ENCODE results near the gene ROBO4. TPM values are rescaled to one million over a fixed set of nuclear protein-coding genes. Genes with fewer than 3 reads are reported as not detected.

ROBO4 gene
- total RNA-seq, 6 donors from 2014 or later, result 17.3 to 111 (median 50.2) TPM

GRCh38 chr11:124915541-124916369 lies 18.1 kb upstream of the ROBO4 start:
- no peaks in the 10 kb centered on the region for H3K36me3 ChIP-seq
- no peak for DNase-seq
- no peak overlapping the region for H3K4me3 ChIP-seq
- ATAC-seq (ENCODE audit: low FRiP score in 2 of 2), result no peak
- peaks cover 0 to 13% (median 0%) of the 10 kb centered on the region in 4 donors for H3K9me3 ChIP-seq
- 79 to 81% methylated on average over 3 of the region's 3 CpGs for WGBS, 2 donors
- no peaks in the 10 kb centered on the region for H3K27me3 ChIP-seq
- peaks cover 0 to 13% (median 3%) of the 10 kb centered on the region in 4 donors for H3K4me1 ChIP-seq
- H3K27ac ChIP-seq, result peak overlapping the region in 2 of 4 donors; percentile 27 to 52
- TF ChIP-seq CTCF (IDR thresholded peaks at IDR 0.05) (no peak), EP300 (IDR thresholded peaks at IDR 0.05) (peak in 1 of 4 donors; percentile 39), POLR2AphosphoS5 (IDR thresholded peaks at IDR 0.05) (peak in 1 of 2 donors; percentile 28), POLR2A (IDR thresholded peaks at IDR 0.05) (no peak)

- 89 to 94% methylated on average over 1 of the region's 1 CpG for WGBS, 2 donors
- Histone ChIP-seq H3K27ac (peak overlapping the region in 1 of 4 donors; percentile 86), H3K27me3 (no peaks in the 10 kb centered on the region), H3K4me3 (no peak overlapping the region), H3K4me1 (peaks cover 13 to 23% (median 18%) of the 10 kb centered on the region in 4 donors), H3K9me3 (no peaks in the 10 kb centered on the region), H3K36me3 (no peaks in the 10 kb centered on the region)
- ATAC-seq (ENCODE audit: low FRiP score in 2 of 2) (no peak), DNase-seq (no peak)
- TF ChIP-seq POLR2AphosphoS5 (IDR thresholded peaks at IDR 0.05) (no peak), CTCF (IDR thresholded peaks at IDR 0.05) (no peak), EP300 (IDR thresholded peaks at IDR 0.05) (no peak), POLR2A (IDR thresholded peaks at IDR 0.05) (no peak)
Measured at GRCh38 chr11:124902616-124903015, 5.0 kb upstream of the ROBO4 start.

GRCh38 chr11:124900464-124900863 lies 2.8 kb upstream of the ROBO4 start:
- peak in 1 of 2 donors; percentile 50 for DNase-seq
- peaks cover 13 to 23% (median 18%) of the 10 kb centered on the region in 4 donors for H3K4me1 ChIP-seq
- ATAC-seq (ENCODE audit: low FRiP score in 2 of 2), result peak in 1 of 2 donors; percentile 68
- peaks cover 0 to 5% (median 0%) of the 10 kb centered on the region in 4 donors for H3K36me3 ChIP-seq
- no peaks in the 10 kb centered on the region for H3K27me3 ChIP-seq
- H3K27ac ChIP-seq, result peak overlapping the region; percentile 84 to 89 (median 86)
- no peak for TF ChIP-seq CTCF (IDR thresholded peaks at IDR 0.05)
- TF ChIP-seq POLR2A (IDR thresholded peaks at IDR 0.05), result no peak
- peak; percentile 73 to 89 for TF ChIP-seq POLR2AphosphoS5 (IDR thresholded peaks at IDR 0.05)
- peak in 3 of 4 donors; percentile 68 to 92 (median 90) for TF ChIP-seq EP300 (IDR thresholded peaks at IDR 0.05)
- no peaks in the 10 kb centered on the region for H3K9me3 ChIP-seq
- 59 to 82% methylated on average over 5 of the region's 5 CpGs for WGBS, 2 donors
- H3K4me3 ChIP-seq, result no peak overlapping the region

- Histone ChIP-seq H3K27me3 (no peaks in the 10 kb centered on the region), H3K9me3 (no peaks in the 10 kb centered on the region), H3K27ac (peak overlapping the region; percentile 84 to 89 (median 86)), H3K4me3 (no peak overlapping the region), H3K36me3 (peaks cover 0 to 14% (median 0%) of the 10 kb centered on the region in 4 donors), H3K4me1 (peaks cover 13 to 23% (median 21%) of the 10 kb centered on the region in 4 donors)
- TF ChIP-seq POLR2A (IDR thresholded peaks at IDR 0.05) (no peak), CTCF (IDR thresholded peaks at IDR 0.05) (peak in 1 of 6 experiments; percentile 7), POLR2AphosphoS5 (IDR thresholded peaks at IDR 0.05) (no peak), EP300 (IDR thresholded peaks at IDR 0.05) (no peak)
- no peak for DNase-seq
- no peak for ATAC-seq (ENCODE audit: low FRiP score in 2 of 2)
- WGBS, 2 donors, result 54 to 64% methylated on average over 6 of the region's 6 CpGs
Measured at GRCh38 chr11:124899383-124900145, 1.9 kb upstream of the ROBO4 start.

Measured in upper lobe of left lung (tissue), 6 donors.